ENCODE measurements around the gene OBP2A.
A peak's percentile ranks its signal among the peaks of the same experiment; 100 is the strongest.

OBP2A gene

GRCh38 chr9:135520916-135521607 lies 24.9 kb upstream of the OBP2A start, which contains the start of gene LCN1:
LCN1 (plus strand) TSS chr9:135521440; CDS start chr9:135521498, 58 bp downstream.
- no peak for TF ChIP-seq Cebpa-rat (IDR thresholded peaks at IDR 0.05)
- no peaks in the 10 kb centered on the region for H3K9me3 ChIP-seq
- H3K36me3 ChIP-seq = no peaks in the 10 kb centered on the region
- H3K27me3 ChIP-seq = no peaks in the 10 kb centered on the region
- H3K4me3 ChIP-seq = no peak within 1 kb of the TSS
- no peaks in the 10 kb centered on the region for H4K20me1 ChIP-seq
- H3K27ac ChIP-seq = no peak within 1 kb of the TSS
- H3K4me2 ChIP-seq = peak within 1 kb of the TSS; percentile 76
- no peak within 1 kb of the TSS for H3K9ac ChIP-seq
- peaks cover 28% of the 10 kb centered on the region for H3K4me1 ChIP-seq

GRCh38 chr9:135521608-135522095 lies 24.3 kb upstream of the OBP2A start:
- Histone ChIP-seq H3K4me1 (peaks cover 23% of the 10 kb centered on the region), H3K4me2 (0 out of 2 replicates have a peak overlapping the region, but pooled peaks have one; percentile 76), H3K4me3 (no peak overlapping the region), H3K27ac (no peak overlapping the region), H4K20me1 (no peaks in the 10 kb centered on the region), H3K9ac (no peak overlapping the region), H3K27me3 (no peaks in the 10 kb centered on the region), H3K36me3 (no peaks in the 10 kb centered on the region), H3K9me3 (no peaks in the 10 kb centered on the region)
- TF ChIP-seq Cebpa-rat (IDR thresholded peaks at IDR 0.05) = no peak

- H3K9ac ChIP-seq = no peak overlapping the region
- H4K20me1 ChIP-seq = no peaks in the 10 kb centered on the region
- no peaks in the 10 kb centered on the region for H3K9me3 ChIP-seq
- H3K36me3 ChIP-seq = no peaks in the 10 kb centered on the region
- no peak for TF ChIP-seq Cebpa-rat (IDR thresholded peaks at IDR 0.05)
- no peaks in the 10 kb centered on the region for H3K27me3 ChIP-seq
- H3K4me3 ChIP-seq = no peak overlapping the region
- H3K4me1 ChIP-seq = peaks cover 23% of the 10 kb centered on the region
- peak overlapping the region; percentile 76 for H3K4me2 ChIP-seq
- no peak overlapping the region for H3K27ac ChIP-seq
These were observed 23.6 kb upstream of the OBP2A start for GRCh38 chr9:135522137-135522877.

- H4K20me1 ChIP-seq = no peaks in the 10 kb centered on the region
- H3K9me3 ChIP-seq = no peaks in the 10 kb centered on the region
- H3K36me3 ChIP-seq = no peaks in the 10 kb centered on the region
- no peak overlapping the region for H3K4me3 ChIP-seq
- peak overlapping the region; percentile 76 for H3K4me2 ChIP-seq
- H3K27me3 ChIP-seq = no peaks in the 10 kb centered on the region
- no peak overlapping the region for H3K9ac ChIP-seq
- H3K27ac ChIP-seq = no peak overlapping the region
- TF ChIP-seq Cebpa-rat (IDR thresholded peaks at IDR 0.05) = no peak
- peaks cover 23% of the 10 kb centered on the region for H3K4me1 ChIP-seq
These were observed 23.0 kb upstream of the OBP2A start for GRCh38 chr9:135522931-135523330.

- no peaks in the 10 kb centered on the region for H3K36me3 ChIP-seq
- no peak for TF ChIP-seq Cebpa-rat (IDR thresholded peaks at IDR 0.05)
- H3K27me3 ChIP-seq = no peaks in the 10 kb centered on the region
- no peak overlapping the region for H3K4me3 ChIP-seq
- H3K9ac ChIP-seq = no peak overlapping the region
- peaks cover 23% of the 10 kb centered on the region for H3K4me1 ChIP-seq
- no peak overlapping the region for H3K27ac ChIP-seq
- no peaks in the 10 kb centered on the region for H4K20me1 ChIP-seq
- no peaks in the 10 kb centered on the region for H3K9me3 ChIP-seq
- no peak overlapping the region; the same call in 1 of the 2 replicates for H3K4me2 ChIP-seq
These were observed 22.3 kb upstream of the OBP2A start for GRCh38 chr9:135523521-135524129.

GRCh38 chr9:135524130-135524861 lies 21.6 kb upstream of the OBP2A start:
- H3K36me3 ChIP-seq = no peaks in the 10 kb centered on the region
- H3K27me3 ChIP-seq = no peaks in the 10 kb centered on the region
- no peaks in the 10 kb centered on the region for H4K20me1 ChIP-seq
- H3K4me2 ChIP-seq = no peak overlapping the region
- no peak overlapping the region for H3K27ac ChIP-seq
- peaks cover 23% of the 10 kb centered on the region for H3K4me1 ChIP-seq
- no peak overlapping the region for H3K4me3 ChIP-seq
- H3K9ac ChIP-seq = no peak overlapping the region
- H3K9me3 ChIP-seq = no peaks in the 10 kb centered on the region
- TF ChIP-seq Cebpa-rat (IDR thresholded peaks at IDR 0.05) = no peak

GRCh38 chr9:135525241-135526088 lies 20.5 kb upstream of the OBP2A start:
- H3K4me2 ChIP-seq = no peak overlapping the region
- H3K4me3 ChIP-seq = no peak overlapping the region
- no peaks in the 10 kb centered on the region for H3K36me3 ChIP-seq

GRCh38 chr9:135526089-135526729 lies 19.7 kb upstream of the OBP2A start:
- Histone ChIP-seq H3K9ac (no peak overlapping the region), H3K4me2 (no peak overlapping the region)

More at GRCh38 chr9:135525241-135526088, 20.5 kb upstream of the OBP2A start:
- TF ChIP-seq Cebpa-rat (IDR thresholded peaks at IDR 0.05) = no peak
- no peak overlapping the region for H3K9ac ChIP-seq
- no peak overlapping the region for H3K27ac ChIP-seq
- H3K4me1 ChIP-seq = peaks cover 23% of the 10 kb centered on the region
- no peaks in the 10 kb centered on the region for H3K27me3 ChIP-seq
- no peaks in the 10 kb centered on the region for H3K9me3 ChIP-seq
- no peaks in the 10 kb centered on the region for H4K20me1 ChIP-seq

More at GRCh38 chr9:135526089-135526729, 19.7 kb upstream of the OBP2A start:
- Histone ChIP-seq H4K20me1 (no peaks in the 10 kb centered on the region), H3K9me3 (no peaks in the 10 kb centered on the region), H3K27ac (no peak overlapping the region), H3K36me3 (no peaks in the 10 kb centered on the region), H3K4me1 (peaks cover 23% of the 10 kb centered on the region), H3K27me3 (no peaks in the 10 kb centered on the region), H3K4me3 (no peak overlapping the region)
- TF ChIP-seq Cebpa-rat (IDR thresholded peaks at IDR 0.05) = no peak

Measured in BLaER1 (cell line).